Parathyroid adenoma (tissue), 2 donors: Measurements from ENCODE around the gene STRN4.
"Not testable (repeated sequence)": the region's sequence is repeated elsewhere in the genome, so short reads cannot be mapped to it uniquely, and the experiment has no call there.

Experiments used
- H2AFZ ChIP-seq: fragments of 300-600 bp; sonication (generic); one replicate; pipeline ENCODE4 v1.7.0; 2017; ENCODE audit warnings: antibody characterized with exemption, mild to moderate bottlenecking
- H3K27ac ChIP-seq: fragments of 300-600 bp; sonication (generic); one replicate; pipeline ENCODE4 v1.7.0; 2017
- H3K27me3 ChIP-seq: fragments of 300-600 bp; sonication (generic); one replicate; pipeline ENCODE4 v1.7.0; 2017; ENCODE audit warnings: low read length; ENCODE audit not compliant: control insufficient read depth, insufficient read depth
- H3K36me3 ChIP-seq: fragments of 300-600 bp; sonication (generic); one replicate; pipeline ENCODE4 v1.7.0; 2017; ENCODE audit warnings: low read length; ENCODE audit not compliant: control insufficient read depth, insufficient read depth
- H3K4me1 ChIP-seq: fragments of 300-600 bp; sonication (generic); one replicate; pipeline ENCODE4 v1.7.0; 2017; ENCODE audit warnings: control low read depth
- H3K4me2 ChIP-seq: fragments of 300-600 bp; sonication (generic); one replicate; pipeline ENCODE4 v1.7.0; 2017; ENCODE audit warnings: low read length
- H3K4me3 ChIP-seq: fragments of 300-600 bp; sonication (generic); one replicate; pipeline ENCODE4 v1.7.0; 2017; ENCODE audit warnings: low read depth, low read length
- H3K79me2 ChIP-seq: fragments of 300-600 bp; sonication (generic); one replicate; pipeline ENCODE4 v1.7.0; 2017; ENCODE audit warnings: control low read depth
- H3K9ac ChIP-seq: fragments of 300-600 bp; sonication (generic); one replicate; pipeline ENCODE4 v1.7.0; 2017; ENCODE audit warnings: mild to moderate bottlenecking
- H3K9me3 ChIP-seq: fragments of 300-600 bp; sonication (generic); one replicate; pipeline ENCODE4 v1.7.0; 2017; ENCODE audit warnings: low read length; ENCODE audit not compliant: control insufficient read depth
- CTCF ChIP-seq: fragments of 300-600 bp; sonication (generic); IDR thresholded peaks from one replicate; pipeline ENCODE4 v1.7.0; 2017; ENCODE audit warnings: antibody characterized with exemption, mild to moderate bottlenecking
- donor health status: primary hyperparathyroidism.

Gene STRN4

GRCh38 chr19:46773018-46773399 lies 26.8 kb upstream of the STRN4 start:
- no peak for TF ChIP-seq CTCF
- Histone ChIP-seq H3K79me2 (no peaks in the 10 kb centered on the region), H3K9ac (no peak overlapping the region), H3K4me2 (no peak overlapping the region), H3K4me3 (no peak overlapping the region), H3K27ac (no peak overlapping the region), H3K4me1 (no peaks in the 10 kb centered on the region), H3K9me3 (no peaks in the 10 kb centered on the region), H3K27me3 (no peaks in the 10 kb centered on the region), H3K36me3 (no peaks in the 10 kb centered on the region), H2AFZ (no peak overlapping the region)

GRCh38 chr19:46772170-46773017 lies 26.1 kb upstream of the STRN4 start:
- Histone ChIP-seq H3K4me1 (no peaks in the 10 kb centered on the region), H3K4me2 (no peak overlapping the region), H2AFZ (no peak overlapping the region), H3K9me3 (no peaks in the 10 kb centered on the region), H3K9ac (no peak overlapping the region), H3K27ac (no peak overlapping the region), H3K79me2 (no peaks in the 10 kb centered on the region), H3K4me3 (no peak overlapping the region), H3K27me3 (no peaks in the 10 kb centered on the region), H3K36me3 (no peaks in the 10 kb centered on the region)
- TF ChIP-seq CTCF: no peak

- not testable (repeated sequence) for H3K27ac ChIP-seq, H3K36me3 ChIP-seq, H3K27me3 ChIP-seq, H2AFZ ChIP-seq, H3K4me1 ChIP-seq, H3K4me2 ChIP-seq, H3K9ac ChIP-seq, H3K79me2 ChIP-seq, H3K4me3 ChIP-seq, H3K9me3 ChIP-seq
Measured at GRCh38 chr19:46768746-46769145, 22.5 kb upstream of the STRN4 start.

- H3K9ac ChIP-seq: no peak overlapping the region
- no peak overlapping the region for H2AFZ ChIP-seq
- H3K27me3 ChIP-seq: no peaks in the 10 kb centered on the region
- no peaks in the 10 kb centered on the region for H3K4me1 ChIP-seq
- no peak overlapping the region for H3K4me3 ChIP-seq
- no peak overlapping the region for H3K27ac ChIP-seq
- no peaks in the 10 kb centered on the region for H3K9me3 ChIP-seq
- H3K79me2 ChIP-seq: no peaks in the 10 kb centered on the region
- no peaks in the 10 kb centered on the region for H3K36me3 ChIP-seq
- TF ChIP-seq CTCF: peak; percentile 56
- no peak overlapping the region for H3K4me2 ChIP-seq
Measured at GRCh38 chr19:46766569-46767317, 20.5 kb upstream of the STRN4 start.

GRCh38 chr19:46764817-46765291 lies 18.6 kb upstream of the STRN4 start:
- H3K79me2 ChIP-seq: no peaks in the 10 kb centered on the region
- no peak overlapping the region for H2AFZ ChIP-seq
- no peaks in the 10 kb centered on the region for H3K9me3 ChIP-seq
- TF ChIP-seq CTCF: no peak
- H3K4me1 ChIP-seq: no peaks in the 10 kb centered on the region
- H3K27me3 ChIP-seq: no peaks in the 10 kb centered on the region
- H3K4me3 ChIP-seq: no peak overlapping the region
- H3K36me3 ChIP-seq: no peaks in the 10 kb centered on the region
- H3K4me2 ChIP-seq: no peak overlapping the region
- H3K9ac ChIP-seq: no peak overlapping the region
- H3K27ac ChIP-seq: no peak overlapping the region
